Thyroid gland (tissue), 4 donors: ENCODE results near the gene CELF4.

ENCODE experiments used
- POLR2A ChIP-seq, 2 donors: fragments of 450-650 bp; IDR thresholded peaks; one replicate each; pipeline ENCODE4 v1.6.1; 2017; ENCODE audit warnings: antibody characterized with exemption in 2 of 2, mild to moderate bottlenecking in 2 of 2, moderate library complexity in 1 of 2
- TF ChIP-seq, protein P1 (sequence below), 6 experiments: fragments of 200-600 bp in 3 of 6; fragments of 450-650 bp in 3 of 6; sonication (generic) in 3 of 6; IDR thresholded peaks; one replicate each; pipeline ENCODE4 v1.5.1; 2016 to 2019; ENCODE audit warnings: antibody characterized with exemption in 6 of 6, mild to moderate bottlenecking in 2 of 6, inconsistent platforms in 1 of 6, moderate library complexity in 1 of 6

GRCh38 chr18:37395138-37395537, 170.5 kb downstream of the CELF4 start:
- TF ChIP-seq, protein P1, sequence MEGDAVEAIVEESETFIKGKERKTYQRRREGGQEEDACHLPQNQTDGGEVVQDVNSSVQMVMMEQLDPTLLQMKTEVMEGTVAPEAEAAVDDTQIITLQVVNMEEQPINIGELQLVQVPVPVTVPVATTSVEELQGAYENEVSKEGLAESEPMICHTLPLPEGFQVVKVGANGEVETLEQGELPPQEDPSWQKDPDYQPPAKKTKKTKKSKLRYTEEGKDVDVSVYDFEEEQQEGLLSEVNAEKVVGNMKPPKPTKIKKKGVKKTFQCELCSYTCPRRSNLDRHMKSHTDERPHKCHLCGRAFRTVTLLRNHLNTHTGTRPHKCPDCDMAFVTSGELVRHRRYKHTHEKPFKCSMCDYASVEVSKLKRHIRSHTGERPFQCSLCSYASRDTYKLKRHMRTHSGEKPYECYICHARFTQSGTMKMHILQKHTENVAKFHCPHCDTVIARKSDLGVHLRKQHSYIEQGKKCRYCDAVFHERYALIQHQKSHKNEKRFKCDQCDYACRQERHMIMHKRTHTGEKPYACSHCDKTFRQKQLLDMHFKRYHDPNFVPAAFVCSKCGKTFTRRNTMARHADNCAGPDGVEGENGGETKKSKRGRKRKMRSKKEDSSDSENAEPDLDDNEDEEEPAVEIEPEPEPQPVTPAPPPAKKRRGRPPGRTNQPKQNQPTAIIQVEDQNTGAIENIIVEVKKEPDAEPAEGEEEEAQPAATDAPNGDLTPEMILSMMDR (IDR thresholded peaks at IDR 0.05), result no peak
- TF ChIP-seq POLR2A (IDR thresholded peaks at IDR 0.05), result no peak
